ENCODE measurements around the gene VAV3. TPM values are rescaled to one million over a fixed set of nuclear protein-coding genes. Genes with fewer than 3 reads are reported as not detected.

Gene VAV3
- total RNA-seq, 2 donors from 2014 or later: 69.1 to 102 TPM

DNA sequence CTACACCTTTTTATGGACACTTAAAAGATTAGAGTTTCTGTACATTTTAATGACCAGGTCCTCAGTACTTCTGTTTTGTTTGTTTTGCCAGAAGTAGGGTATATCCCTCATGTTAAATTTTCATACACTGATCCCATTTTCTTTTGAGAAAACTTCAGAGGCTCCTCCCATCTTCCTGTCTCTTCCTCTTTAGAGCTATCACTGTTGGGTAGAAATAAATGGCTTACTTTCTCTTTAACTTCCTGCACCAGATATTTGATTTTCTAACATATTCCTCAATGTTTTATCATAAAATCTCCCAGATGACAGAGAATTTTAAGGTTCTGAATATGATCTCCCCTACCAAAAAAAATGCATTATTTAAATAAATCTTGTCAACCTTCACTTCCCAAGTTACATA, 23.4 kb downstream of the VAV3 start:
- intact Hi-C loops (cut with DNase I, micrococcal nuclease): no loop called here
- ATAC-seq (no peak), DNase-seq (no peak)

DNA sequence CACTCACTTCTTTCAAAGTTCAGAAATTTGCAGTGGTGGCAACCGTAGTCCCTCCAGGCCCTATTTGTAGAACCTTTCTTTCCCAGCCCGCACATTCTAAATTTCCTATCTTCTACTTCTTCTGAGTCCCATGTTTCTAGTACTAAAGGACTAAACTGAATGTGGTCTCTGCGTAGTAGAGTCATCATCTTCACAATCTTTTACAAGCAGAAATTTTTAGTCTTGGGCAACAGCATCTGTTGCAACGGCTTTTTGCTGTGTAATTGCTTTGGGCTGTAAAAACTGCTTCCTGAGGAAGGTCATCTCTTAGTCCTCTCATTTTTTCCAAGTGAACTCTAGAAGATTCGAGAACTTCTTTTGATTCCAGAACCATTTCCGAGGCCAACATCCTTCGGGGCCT, 23.9 kb downstream of the VAV3 start:
- ATAC-seq (no peak), DNase-seq (no peak)
- intact Hi-C loops (cut with DNase I, micrococcal nuclease): no loop called here

DNA sequence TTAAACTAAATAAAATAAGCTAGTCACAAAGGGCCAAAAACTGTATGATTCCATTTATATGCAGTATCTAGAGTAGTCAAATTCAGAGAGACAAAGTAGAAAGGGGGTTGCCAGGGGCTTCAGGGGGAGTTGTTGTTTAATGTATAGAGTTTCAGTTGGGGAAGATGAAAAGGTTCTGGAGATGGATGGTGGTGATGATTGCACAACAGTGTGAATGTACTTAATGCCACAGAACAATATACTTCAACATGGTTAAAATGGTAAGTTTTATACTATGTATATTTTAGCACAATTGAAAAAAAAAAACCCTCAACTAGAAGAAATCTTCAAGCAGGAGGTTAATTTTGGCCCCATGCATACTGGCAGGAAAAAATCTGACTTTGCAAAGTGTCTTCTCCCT, 24.3 kb downstream of the VAV3 start:
- no peak for ATAC-seq
- DNase-seq: no peak
- intact Hi-C loops (cut with DNase I, micrococcal nuclease): no loop called here

DNA sequence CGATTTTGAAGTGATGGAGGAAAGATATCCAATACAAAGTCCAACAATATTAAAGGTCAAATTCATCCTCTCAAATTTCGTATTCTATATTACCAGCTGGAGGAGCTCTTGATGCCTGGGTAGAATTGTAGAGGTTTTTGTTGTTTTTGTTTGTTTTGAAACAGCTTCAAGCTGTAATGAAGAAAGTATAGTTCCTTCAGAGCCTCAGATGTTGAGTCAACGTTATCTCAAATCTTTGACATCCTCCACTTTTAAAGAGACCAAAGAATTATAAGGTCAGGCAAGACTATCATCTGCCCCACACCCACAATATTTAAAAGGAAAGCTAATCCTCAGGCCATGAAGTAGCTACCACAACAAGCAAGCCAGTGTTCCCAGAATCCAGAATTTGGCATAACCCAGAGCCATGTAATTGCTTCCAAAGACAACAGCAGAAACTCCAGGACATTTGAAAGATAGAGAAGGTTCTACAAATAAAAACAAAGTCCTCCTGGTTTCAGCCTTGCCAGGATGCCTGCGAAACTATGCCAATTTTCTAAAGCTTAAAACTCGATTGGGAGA, 24.9 kb downstream of the VAV3 start:
- intact Hi-C loops (cut with DNase I, micrococcal nuclease): no loop called here
- DNase-seq: no peak
- ATAC-seq: no peak

DNA sequence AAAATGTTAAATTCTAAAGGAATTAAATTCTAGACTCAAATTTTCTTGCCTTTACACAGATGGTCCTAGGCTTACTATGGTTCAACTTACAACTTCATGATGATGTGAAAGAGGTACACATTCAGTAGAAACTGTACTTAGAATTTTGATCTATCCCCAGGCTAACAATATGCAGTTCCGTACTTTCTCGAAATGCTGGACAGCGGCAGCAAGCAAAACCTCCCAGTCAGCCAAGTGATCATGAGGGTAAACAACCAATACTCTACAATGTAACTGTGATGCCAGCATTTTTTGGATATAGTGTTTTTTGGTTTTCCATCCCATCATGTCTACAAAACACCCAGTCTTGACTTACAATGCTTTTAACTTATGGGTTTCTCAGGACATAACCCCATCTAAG, 25.7 kb downstream of the VAV3 start:
- ATAC-seq: no peak
- intact Hi-C loops (cut with DNase I, micrococcal nuclease): no loop called here
- DNase-seq: no peak

DNA sequence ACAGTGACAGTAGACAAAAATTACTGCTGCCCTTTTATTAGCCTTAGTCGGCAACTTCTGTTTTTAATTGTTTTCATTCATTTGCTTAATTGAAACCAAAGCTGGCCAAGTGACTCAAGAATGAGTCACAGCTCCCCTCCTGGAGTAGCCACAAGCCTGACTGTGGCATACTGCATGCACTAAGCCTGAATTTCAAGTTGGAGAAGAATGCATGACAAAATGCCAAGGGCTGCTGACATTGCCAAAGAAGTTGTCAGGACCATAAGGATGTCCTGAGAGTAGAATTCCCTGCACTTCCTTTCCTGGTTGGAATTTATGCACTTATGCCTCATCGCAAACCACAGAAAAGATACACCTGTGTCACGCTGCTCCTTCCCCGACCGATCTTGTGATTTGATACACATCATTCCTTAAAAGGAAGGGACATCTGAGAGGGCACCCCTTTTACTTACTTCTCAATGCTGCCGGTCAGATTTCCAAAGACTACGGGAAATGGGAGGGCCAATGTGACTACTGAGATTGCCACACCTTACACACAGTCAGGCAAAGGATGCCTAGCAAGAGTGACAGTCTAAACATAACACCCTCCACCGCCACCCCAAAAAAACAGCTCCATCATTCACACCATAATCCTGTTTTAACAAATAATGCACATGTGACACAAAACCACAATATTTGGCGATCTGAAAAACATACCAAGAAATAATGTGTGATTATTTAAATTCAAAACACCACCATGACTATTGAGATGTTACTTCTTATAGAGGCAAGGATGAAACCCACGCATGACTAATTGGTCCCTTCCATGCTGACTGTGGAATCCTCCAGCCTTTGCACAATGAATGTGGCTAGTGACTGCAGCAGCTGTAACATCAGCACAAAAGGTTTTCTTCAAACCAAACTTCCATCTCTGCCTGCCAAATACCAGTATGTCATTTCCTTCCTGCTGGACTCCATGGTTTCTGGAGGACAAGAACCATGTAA, 28.2 kb downstream of the VAV3 start:
- DNase-seq (no peak), ATAC-seq (no peak)
- intact Hi-C loops (cut with DNase I, micrococcal nuclease): no loop called here

DNA sequence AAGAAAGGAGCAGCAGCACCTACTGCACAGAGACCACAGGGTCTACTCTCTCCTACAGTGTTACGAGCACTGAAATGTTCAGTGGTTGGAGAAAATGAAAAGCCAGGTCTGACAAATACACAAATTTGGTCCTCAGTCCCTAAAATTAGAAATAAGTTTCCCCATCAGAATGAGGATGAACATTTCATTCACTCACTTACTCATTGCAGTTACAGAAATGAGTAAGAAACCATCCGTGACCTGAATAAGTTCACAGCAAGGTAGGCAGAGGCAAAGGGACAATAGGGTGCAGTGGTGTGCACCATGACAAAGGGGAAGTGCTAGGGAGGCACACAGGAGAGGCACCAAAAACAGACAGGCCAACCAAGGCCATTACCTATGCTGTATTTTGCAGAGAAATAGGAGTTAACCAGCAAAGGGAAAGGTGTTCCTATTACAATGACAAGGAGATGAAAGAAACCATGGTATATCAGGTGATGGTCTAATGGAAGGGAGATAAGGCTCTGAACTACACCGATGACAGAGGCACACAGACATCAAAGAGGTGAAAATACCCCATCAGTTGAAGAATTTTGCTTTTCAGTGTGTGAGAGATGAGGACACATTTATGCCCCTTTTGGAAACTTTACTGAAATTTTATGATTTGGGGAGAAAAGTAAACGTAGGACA, 29.4 kb downstream of the VAV3 start:
- ATAC-seq (no peak), DNase-seq (no peak)
- intact Hi-C loops (cut with DNase I, micrococcal nuclease): no loop called here

DNA sequence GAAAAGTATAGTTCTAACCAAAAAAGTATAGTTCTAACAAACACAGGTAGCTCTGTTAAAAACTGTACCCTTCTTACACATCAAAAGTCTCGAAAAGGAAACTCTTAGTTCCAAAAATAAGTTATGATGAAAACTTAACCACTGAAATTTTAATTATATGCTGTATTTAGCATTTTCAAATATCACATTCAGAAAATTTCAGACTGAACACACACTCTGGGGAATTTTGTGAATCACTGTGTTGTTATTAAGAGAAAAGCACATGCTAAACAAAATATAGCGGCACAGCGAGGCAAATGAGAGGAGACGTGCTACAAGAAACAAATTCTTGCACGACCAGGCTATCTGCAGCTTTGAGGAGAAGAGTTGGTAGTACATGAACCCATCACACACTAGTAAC, 30.4 kb downstream of the VAV3 start:
- ATAC-seq: no peak
- DNase-seq: no peak
- intact Hi-C loops (cut with DNase I, micrococcal nuclease): no loop called here

DNA sequence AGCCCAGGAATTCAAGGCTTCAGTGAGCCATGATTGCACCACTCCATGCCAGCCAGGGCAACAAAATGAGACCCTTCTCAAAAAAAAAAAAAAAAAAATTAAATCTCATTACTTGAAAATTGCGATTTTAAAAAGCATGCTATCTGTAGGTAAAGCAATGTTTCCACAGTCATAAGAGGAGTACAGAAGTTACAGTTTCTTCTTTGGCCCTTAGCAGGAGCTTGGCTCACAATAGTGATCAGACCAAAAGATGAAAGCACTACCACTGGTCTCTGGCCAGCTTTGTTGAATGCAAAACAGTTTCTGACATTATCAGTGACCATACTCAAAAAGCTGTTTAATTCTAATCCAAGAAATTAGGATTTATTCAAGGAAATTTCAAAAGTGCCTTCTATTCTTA, 31.2 kb downstream of the VAV3 start:
- DNase-seq: no peak
- no peak for ATAC-seq
- intact Hi-C loops (cut with DNase I, micrococcal nuclease): no loop called here

DNA sequence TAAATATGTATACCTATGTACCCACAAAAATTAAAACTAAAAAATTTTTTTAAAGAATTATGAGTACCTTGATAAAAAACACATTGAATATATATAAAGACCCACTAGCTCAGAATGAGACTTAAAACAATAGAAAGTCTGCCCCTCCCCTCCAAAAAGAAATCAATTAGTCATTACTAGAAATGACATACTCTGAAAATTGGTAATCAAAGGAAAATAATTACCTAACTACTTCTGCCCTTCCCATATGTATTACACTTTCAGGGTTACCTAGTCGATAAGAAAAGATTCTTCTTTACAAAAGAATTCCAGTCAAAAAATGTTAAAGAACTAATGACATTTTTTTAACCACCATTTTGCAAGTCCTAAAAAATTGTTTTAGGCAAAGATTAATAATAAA, 34.7 kb downstream of the VAV3 start:
- ATAC-seq (no peak), DNase-seq (no peak)
- intact Hi-C loops (cut with DNase I, micrococcal nuclease): no loop called here

DNA sequence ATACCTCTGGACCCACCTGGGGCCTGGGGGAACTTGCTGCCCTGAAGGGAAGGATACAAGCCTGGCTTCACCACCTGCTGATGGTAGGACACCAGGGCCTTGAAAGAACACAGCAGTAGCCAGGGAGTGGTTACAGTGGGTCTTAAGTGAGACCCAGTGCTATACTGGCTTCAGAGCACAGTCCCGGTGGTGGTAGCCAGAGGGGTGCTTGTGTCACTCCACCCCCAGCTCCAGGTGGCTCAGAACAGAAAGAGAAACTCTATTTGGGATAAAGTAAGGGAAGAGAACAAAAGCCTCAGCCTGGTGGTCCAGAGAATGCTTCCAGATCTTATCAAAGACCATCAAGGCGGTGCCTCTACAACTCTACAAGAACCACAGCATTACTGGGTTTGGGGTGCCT, 37.2 kb downstream of the VAV3 start:
- no peak for ATAC-seq
- DNase-seq: no peak
- intact Hi-C loops (cut with DNase I, micrococcal nuclease): no loop called here

DNA sequence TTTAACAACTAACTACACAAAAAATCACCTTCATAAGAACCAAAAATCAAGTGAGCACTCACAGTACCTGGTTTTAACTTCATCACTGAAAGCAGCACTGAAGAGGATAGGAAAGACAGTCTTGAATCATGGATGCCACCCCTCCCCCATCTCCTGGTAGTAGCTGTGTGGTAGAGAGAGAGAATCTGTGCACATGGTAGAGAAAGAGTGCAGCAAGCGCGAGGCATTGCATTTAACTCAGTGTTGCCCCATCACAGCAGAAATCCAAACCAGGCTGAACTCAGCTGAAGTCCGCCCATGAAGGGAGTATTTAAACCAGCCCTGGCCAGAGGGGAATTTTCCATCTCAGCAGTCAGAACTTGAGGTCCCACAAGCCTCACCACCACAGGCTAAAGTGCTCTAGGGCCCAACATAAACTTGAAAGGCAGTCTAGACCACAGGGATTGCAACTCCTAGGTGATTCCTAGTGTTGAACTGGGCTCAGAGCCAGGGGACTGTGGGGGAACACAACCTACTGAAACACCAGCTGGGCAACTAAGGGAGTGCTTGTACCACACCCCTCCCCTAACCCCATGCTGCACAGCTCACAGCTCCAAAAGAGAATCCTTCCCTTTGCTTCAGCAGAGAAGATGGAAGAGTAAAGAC, 38.4 kb downstream of the VAV3 start:
- intact Hi-C loops (cut with DNase I, micrococcal nuclease): no loop called here
- ATAC-seq: no peak
- no peak for DNase-seq

DNA sequence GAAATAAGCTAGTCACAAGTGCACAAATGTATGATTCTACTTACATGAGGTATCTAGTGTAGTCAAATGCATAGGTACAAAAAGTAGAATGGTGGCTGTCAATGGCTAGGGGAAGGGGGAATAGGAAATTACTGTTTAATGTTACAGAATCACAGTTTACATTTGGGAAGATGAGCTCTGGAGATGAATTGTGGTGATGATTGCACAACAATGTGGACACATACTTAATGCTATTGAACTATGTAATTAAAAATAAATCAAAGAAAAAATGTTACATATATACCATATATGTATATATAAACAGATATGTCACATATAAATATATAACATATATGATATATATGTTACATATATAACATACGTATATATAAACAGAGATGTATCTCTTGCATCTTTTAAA, 39.4 kb downstream of the VAV3 start:
- intact Hi-C loops (cut with DNase I, micrococcal nuclease): no loop called here
- DNase-seq (no peak), ATAC-seq (no peak)

DNA sequence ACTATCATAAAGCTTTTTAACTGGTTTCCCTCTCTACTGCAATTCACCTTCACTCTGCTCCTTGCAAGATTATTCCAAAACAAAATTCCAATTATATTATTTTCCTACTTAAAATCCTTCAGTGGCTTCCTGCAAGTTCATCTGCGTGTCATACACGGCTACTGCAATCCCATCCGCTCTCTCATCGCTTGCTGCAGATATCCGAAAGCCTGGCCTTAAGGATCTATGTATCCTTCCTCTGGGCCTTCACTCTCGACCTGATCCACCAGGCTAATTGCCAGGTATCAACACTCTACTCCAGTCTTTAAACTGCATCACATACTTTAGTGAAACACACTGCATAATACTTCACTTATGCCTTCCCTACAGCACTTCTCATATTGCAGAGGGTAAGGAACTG, 44.0 kb downstream of the VAV3 start:
- intact Hi-C loops (cut with DNase I, micrococcal nuclease): no loop called here
- DNase-seq (no peak), ATAC-seq (no peak)

DNA sequence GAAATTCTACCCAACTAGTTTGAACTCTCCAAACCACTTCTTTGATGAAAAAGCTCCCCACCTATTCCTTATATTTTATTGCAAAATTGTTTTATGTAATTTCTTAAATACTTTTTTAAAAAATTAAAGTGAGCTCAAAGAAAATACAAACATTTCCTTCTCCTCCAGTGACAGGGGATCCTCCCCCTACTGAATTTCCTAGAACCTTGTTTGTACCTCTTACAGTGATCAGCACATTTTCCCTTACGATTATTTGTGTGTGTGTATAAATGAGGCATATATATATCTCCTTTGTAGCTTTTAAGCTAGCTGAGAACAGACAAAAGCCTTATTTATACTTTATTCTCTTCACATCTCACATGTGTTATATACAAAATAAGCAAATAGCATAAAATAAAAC, 44.4 kb downstream of the VAV3 start:
- DNase-seq: no peak
- intact Hi-C loops (cut with DNase I, micrococcal nuclease): no loop called here
- ATAC-seq: no peak

DNA sequence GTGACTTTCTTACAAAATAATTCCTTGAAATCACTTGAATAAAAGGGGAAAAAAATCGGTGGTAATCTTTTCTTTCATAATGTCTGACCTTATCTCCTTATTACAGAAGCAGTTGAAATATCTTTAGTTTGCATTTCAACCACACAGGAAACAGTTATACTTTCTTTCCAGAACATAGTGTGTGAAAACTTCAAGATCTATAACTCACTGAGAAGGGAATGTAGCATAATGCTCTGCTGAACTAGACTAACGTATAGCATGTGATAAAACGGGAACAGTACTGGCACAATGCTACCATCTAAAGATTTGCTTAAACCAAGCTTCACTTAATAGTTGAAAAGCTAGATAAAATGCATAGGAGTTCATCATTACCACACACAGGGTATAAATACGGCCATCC, 45.0 kb downstream of the VAV3 start:
- no peak for ATAC-seq
- no peak for DNase-seq
- intact Hi-C loops (cut with DNase I, micrococcal nuclease): no loop called here

DNA sequence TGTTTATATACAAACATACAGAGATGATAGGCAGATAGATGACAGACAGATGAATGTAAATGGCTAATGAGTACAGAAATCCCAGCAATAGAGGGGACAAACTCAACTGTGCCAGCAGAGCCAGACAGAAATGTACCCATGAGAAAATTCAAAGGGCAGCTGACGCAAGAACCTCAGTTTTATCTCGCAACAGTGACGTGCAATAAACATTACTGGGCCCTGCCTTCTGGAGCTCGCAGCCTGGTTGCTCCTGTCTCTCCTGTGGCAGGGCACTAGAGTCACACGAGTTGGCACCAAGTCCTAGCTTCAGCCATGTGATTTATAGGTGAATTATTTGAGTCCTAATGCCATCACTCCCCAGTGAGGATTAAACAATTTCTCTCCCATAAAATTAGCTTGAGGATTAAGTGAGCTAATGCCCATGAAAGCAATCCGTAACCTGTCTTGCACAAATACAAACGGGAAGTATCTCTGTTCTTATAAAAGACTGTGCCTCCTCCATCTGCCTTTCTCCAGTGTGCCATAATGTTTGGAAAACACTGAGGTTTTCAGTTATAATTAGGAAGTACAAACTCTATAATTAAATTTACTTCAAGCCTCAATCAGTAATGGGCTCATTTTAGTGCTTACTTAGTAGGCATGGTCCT, 50.7 kb downstream of the VAV3 start:
- no peak for ATAC-seq
- intact Hi-C loops (cut with DNase I, micrococcal nuclease): no loop called here
- no peak for DNase-seq

DNA sequence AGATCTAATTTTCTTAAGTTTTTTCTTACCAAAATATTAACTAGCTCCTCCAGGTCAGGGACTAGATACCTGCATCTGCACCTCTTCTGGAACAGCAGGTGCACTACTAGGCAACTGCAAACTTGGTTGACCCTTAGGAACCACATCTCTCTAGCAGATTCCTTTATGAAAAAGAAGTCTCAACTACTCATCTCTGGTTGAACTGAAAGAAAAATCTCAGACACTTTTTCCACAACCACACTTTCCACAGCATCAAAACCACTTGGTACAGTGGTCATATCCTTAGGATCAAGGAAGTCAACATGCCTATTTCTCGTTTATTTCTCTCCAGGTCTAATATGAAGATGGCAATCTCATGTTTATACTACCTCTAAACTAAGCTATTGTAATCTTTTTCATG, 52.3 kb downstream of the VAV3 start:
- intact Hi-C loops (cut with DNase I, micrococcal nuclease): no loop called here
- ATAC-seq (no peak), DNase-seq (no peak)

Data from left colon (tissue), 2 donors.